H1 (cell line): Measurements from ENCODE around the gene GJC2. TPM values are rescaled to one million over a fixed set of nuclear protein-coding genes. Genes with fewer than 3 reads are reported as not detected.

Experiments
- HDAC6 ChIP-seq: IDR thresholded peaks from one replicate; pipeline ENCODE4 v1.7.1; 2012; ENCODE audit warnings: low read depth, mild to moderate bottlenecking, inconsistent platforms, low read length, moderate library complexity
- polyA plus RNA-seq, 7 experiments: library from polyadenylated mRNA; depleted of rRNA in 3 of 7; stranded (reverse) in 5 of 7; unstranded in 2 of 7; fragments of >200 nt in 5 of 7; fragments of 200-250 nt in 2 of 7; gene quantifications; 1 replicate in 5 of 7; 2 replicates in 1 of 7; 4 replicates in 1 of 7; pipeline versions ENCODE4 v1.2.1 to v1.2.3, GENCODE V29; 2011 to 2013; ENCODE audit warnings: missing spikeins in 2 of 7, mixed read lengths in 2 of 7
- total RNA-seq: library from RNA; stranded (reverse); fragmentation: NEBNext Ultra II Directional; extraction: Animal tissue kit (Norgen Biotek cat#: 25700); gene quantifications from 2 replicates; pipeline ENCODE4 v1.2.1, GENCODE V29; 2021

GJC2 gene
- total and polyA plus RNA-seq, 2 of the 8 experiments (the other 6 are each of a cell fraction or from before 2014, with no cell fraction given) = 0.17 to 0.54 TPM

DNA sequence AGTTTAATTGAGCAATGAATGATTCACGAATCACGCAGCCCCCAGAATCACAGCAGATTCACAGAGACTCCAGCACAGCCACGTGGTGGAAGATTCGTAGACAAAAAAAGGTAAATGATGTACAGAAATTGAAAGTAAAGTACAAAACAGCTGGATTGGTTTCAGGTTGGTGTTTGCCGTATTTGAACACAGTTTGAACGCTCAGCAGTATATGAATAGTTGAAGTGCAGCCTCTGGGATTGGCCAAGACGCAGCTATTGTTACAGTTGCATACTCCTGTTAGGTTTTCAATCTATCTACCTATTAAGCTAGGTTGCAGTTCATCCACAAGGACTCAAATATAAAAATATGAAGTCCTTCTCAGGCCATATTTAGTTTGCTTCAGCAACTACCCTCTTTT is 37.6 kb upstream of the GJC2 start (continued):
- no peak for TF ChIP-seq HDAC6
